LoVo (cell line): ENCODE results near the gene ARRB1.
"Not testable (repeated sequence)": the region's sequence is repeated elsewhere in the genome, so short reads cannot be mapped to it uniquely, and the experiment has no call there.

Source experiments
- DNase-seq: peaks from one replicate; pipeline ENCODE4 v3.0.0-alpha.2; 2016; ENCODE audit warnings: low spot score

Gene ARRB1

DNA sequence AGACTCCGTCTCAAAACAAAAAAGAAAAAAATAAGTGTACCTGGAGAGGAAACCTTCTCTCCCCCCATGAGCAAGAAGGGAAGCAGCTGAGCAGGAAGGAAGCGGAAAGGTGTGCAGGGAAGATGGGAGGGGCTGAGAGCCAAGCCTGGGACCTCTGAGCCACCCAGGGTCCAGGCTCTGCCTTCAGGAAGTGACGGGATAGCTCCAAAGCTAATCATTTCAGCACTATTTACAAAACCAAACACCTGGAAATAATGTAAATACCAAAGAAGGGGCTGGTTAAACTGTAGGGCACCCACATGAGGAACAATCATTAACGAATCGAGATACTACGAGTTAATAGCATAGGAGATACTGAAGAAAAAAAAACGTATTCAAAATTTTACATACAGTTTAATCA, 27.9 kb downstream of the ARRB1 start:
- DNase-seq, result no peak

DNA sequence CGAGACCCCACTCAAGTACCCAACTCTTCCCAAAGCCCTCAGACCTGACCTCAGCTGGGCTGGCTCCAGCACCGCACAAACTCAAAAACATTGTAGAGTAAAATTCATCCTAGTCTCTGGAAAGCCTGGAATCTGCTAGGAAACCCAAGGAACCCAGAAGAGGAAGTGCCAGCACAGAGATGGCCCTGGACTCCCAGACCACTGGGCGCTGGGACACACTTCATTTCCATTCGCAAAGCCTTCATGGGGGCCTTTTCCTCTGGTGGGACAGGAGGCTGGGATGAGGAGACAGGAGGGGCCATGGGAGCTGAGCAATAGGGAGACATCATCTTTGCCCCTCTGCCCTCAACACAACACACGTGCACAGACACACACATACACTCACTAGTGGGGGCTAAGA, 30.8 kb downstream of the ARRB1 start:
- no peak for DNase-seq

DNA sequence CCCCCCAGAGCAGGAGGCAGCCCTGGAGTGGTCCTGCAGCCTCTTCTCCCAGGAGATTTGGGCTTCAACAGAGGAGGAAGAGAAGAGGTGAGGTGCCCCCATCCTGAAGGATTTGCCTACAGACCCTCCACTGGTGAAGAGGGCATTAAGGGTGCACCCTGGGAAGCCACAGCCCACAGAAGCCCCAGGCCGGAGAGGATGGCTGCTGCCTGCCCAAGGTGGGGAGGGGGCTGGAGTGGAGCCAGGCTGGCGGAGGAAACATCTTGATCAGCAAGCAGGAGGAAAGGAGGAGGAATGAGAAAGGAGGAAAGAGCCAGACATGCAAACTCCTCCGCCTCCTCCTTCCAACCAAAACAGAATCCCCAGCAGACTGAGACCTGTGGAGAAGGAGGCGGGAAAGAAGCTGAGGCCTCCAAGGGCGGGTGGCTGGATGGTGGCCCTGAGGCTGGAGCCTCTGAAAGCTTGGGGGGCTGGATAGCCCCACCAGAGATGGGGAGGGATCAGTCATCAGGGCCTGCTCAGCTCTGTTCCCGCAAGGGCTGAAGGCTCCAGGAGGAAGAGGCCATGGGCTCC, 31.3 kb downstream of the ARRB1 start:
- DNase-seq, result no peak

DNA sequence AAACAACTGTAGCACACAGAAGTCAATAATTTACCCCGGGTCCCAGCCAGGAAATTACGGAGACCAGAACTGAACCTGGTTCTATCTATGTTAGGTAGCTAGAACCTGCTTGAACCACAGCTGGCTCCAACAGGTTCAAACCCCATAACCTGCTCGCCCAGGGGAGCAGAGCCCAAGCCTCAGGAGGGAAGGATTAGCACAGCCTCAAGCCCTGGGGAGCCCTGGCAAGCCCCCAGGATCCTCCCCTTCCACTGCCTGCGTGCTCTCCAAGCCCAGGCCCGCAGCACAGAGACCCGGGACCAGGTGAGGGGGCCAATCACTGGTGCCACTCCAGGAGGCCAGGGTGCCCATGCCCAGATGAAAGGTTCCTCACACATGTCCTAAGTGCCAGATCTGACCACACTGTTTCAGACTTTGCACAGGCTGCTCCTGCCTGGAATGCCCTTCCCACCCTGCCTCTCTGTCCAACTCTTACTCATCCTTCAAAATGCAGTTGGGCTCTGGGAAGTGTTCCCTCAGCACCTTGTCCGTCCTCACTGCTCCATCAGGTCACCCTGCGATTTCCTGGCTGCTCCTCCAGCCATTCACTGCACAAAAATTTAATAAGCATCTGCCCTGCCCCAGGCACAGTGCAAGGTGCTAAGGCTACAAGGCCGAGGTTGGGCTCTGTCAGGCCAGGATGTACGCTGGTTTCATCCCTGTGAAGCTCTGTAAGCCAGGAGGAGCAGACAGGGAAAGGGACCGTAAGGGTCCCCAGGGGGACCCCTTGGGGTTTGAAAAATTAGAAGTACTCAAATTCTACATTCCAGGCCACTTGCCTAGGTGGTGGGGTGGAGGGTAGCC, 32.2 kb downstream of the ARRB1 start:
- no peak for DNase-seq

DNA sequence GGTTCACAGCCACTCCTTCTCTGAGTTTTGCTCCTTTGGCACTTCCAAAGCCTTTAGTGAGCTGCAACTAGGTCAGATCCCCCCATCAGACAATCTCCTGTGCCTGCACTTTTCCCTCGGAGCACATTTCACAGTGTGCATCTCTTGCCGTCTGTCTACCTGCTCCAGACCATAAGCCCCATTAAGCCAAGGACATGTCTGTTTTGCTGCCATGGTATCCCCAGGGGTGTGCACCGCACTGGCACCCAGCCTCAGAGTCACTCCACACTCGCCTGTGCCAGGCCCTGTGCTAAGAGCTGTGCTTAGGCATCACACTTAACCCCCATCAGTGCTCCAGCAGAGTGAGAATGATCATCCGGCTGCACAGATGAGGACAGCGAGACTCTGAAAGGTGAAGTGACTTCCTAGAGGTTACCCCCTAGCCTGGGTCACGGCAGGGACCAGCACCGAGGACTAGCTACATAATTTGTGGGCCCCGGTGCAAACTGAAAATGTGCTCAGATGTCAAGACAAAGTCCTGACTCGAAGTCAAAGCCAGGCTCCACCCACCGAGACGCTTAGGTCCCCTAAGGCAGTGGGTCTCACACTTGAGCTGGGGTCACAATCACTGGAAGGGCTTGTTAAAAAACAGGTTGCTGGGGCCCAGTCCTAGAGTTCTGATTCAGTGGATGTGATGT, 33.9 kb downstream of the ARRB1 start:
- no peak for DNase-seq

DNA sequence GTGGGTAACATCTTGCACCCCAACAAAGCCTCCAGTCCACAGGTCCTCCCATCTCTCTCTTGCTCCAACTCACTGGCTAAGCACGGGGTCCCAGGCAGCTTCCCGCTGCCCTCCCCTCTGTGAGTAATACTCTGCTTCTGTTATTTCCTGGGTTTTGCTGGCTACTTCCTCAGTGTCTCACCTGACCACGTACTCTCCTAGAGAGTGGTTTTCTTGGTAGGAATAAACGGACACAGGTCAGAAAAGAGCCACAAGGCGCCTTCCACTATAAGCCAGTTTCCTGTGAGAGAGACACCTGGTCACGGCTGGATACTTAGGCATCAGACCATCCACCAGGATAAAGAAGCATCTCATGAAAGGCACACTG, 36.0 kb downstream of the ARRB1 start:
- no peak for DNase-seq

DNA sequence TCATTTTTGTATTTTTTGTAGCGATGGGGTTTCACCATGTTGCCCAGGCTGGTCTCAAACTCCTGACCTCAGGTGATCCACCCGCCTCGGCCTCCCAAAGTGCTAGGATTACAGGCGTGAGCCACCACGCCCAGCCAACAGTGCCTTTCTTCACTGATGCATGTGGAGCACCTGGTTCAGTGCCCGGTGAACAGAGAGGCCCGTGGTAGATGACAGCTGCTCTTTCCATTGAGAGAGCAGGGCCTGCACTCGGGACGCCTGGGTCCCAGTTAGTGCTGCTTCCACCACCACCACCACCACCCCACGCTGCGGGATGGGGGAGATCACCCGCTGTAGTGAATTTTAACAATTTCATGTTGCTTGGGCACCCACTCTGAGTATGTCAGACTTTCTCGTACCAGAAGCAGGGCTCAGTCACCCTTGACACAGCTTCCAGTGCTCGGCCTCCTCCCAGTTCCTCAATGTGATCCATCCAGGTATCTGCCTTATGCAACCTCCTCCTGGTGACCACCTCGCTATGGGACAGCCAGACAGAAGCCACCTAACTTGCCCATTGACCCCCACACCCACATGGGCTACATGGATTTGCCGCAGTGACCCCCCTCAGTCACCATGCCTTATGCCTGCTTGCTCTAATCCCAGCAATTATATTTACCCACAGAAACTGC, 36.6 kb downstream of the ARRB1 start:
- no peak for DNase-seq

DNA sequence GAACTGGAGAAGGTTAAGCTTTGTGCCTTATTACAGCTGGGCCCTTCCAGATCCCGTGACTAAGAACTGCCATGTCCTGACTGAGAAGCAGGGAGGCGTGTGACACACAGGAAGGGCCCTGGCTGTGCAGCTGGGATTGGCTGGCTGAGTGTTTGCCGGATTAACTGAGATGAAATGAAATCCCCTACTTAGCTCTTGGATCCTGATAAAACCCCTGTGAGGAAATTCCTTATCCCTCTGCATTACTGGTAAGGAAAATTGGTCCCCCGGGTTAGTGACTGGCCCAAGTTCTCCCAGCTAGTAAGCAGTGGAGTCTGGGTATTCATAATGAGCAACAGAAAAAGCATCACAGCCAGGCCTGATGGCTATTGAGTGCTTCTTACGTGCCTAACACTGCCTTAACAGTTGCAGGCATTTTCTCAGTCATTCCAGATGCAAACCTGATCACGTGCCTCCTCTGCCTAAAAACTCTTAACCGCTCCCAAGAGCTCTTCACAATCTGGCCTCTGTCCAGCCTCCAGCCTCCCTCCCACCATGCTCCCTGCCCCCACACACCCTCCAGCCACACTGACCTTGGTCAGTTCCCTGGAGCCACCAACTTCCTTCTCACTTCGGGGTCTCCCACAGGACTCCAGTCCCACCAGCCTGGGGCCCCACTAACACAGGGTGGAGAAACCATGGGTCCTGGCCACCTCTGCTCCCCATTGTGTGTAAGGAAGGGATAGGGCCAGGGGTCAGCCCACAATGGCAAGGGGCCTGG, 37.8 kb downstream of the ARRB1 start:
- DNase-seq, result no peak

DNA sequence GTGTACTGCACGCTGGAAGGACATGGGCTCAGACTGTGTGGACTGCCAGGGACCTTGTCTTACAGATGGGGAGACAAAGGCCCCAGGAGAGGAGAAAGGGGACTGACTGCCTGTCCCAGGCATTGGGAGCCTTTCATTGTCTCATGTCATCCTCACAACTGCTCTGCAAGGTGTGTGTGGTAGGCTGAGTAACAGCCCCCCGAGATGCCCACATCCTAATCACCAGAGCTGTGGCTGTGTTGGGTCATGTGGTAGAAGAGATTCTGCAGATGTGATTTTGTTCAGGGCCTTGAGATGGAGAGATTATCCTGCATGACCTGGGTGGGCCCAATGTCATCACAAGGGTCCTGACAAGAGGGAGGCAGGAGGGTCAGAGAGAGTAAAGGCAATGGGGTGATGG, 39.1 kb downstream of the ARRB1 start:
- DNase-seq, result no peak

DNA sequence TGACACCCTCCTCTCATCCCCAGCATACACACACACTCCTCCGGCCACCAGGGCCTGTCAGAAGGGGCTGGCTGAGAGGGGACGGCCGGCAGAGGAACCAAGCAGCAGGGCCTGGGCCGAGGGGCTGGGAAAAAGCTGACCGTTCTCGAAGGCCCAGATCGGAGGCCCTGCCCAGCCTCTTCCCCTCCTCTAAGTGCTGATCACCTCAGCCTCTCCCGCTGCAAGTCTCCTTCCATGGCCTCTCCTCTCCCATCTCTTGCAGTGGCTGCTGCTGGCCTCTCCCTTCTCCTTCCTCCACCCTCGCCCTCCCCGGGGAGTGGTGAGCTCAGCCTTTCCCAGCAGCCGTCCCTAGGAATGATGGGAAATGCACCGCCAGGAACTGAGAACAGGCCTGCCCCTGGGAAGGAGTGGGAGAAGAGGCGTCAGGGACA, 39.6 kb downstream of the ARRB1 start:
- no peak for DNase-seq

DNA sequence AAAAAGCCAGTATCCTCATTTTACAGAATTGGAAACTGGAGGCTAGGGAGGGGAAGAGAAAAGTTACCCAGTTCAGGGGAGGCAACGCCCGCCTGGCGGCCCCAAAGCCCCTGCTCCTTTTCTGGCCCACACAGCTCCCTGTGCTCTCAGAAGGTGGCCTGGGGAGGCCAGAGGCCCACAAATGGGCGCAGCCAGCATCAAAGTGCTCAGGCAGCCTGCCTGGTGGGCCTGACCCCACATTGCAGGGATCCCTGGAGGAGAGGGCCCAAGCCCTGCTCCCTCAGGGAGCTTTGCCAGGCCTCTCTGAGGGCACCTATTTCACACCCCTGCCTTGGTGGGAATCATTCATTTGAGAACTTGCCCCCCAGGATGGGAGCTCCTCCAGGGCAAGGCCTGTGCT, 42.5 kb downstream of the ARRB1 start:
- no peak for DNase-seq

DNA sequence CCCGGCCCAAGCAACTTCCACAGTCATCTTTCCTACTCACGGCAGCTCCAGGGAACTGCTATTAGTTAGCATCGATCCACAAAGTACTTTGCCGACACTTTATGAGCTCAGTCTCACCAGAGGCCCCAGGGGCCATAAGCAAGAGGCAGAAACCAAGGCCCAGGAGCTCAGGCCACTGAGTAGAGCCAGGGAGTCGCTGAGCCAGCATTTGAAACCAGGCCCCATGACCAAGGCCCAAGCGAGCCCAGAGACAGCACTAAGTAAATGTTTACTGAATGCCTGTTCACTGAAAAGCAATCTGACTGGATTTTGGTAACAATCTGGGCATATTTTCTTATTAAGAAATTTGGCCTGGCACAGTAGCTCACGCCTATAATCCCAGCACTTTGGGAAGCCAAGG, 43.3 kb downstream of the ARRB1 start:
- no peak for DNase-seq

DNA sequence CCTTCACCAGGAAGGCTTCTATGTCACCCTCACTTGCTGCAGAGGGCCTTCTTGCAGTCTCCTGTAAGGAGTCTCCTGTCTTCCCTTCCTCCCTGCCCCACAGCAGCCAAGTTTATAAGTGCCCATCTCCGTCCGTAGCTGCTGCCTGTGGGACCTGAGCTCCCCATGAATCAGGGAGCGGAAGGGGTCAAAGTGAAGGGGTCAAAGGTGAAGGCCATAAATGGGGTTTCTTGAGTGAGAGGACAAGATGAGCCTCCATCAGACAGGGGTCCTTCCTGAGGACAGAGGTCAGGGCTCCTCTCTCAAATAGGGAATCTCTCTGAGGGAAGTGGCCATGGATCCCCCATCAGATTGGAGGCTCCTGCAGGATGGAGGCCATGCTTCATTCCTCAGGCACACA, 44.4 kb downstream of the ARRB1 start:
- DNase-seq, result no peak

DNA sequence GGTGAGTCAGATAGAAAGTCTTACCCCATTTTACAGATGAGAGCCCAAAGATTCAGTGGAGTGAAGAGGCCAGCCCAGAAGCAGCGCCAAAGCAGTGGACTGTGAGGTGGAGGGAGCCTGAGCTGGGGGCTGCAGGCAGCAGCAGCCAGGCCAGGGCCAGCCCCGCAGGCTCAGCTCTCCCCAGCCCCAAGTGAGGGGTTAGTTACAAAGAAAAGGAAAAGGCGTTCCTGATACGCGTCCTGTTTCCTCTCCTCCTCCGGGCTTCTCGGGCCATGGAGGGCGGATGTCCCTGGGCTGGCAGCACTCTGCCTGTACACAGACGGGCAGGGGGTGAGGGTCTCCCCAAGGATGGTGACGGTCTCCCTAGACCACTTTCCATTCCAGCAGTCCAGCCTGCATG, 44.9 kb downstream of the ARRB1 start:
- no peak for DNase-seq

DNA sequence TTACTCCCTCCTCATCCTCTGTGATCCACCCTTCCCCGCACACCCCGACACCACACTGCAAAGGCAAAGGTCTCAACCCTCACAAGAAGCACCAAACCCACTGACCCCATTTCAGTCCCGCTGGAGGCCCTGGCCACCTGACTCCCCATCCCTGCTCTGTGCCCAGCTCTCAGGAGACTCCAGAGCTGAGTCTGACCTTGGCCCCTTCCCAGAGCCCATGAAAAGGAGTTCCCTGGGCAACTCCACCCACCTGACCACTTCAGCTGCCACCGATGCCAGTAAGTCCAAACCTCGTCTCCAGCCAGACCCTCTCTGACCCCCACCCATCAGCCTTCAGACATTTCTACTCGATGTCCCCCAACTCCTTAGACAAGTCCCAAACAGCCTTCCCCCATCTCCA, 45.5 kb downstream of the ARRB1 start:
- DNase-seq, result no peak

DNA sequence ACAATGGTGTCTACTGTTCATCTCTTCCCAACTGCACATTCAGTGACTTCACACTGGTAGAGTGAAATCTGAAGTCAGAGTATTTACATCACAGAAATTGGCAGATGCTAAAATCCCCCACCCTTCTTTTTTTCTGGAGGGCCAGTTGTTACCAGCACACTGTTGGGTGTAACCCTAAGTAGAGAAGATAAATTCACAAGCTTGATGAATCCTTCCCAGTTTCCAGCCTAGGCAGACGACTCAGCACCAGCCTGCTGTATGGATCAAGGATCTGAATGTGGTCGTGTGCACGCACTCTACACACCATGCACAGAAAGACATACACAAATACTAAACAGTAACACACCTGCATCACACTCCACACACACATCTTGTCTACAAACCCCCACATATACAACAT, 46.0 kb downstream of the ARRB1 start:
- no peak for DNase-seq

DNA sequence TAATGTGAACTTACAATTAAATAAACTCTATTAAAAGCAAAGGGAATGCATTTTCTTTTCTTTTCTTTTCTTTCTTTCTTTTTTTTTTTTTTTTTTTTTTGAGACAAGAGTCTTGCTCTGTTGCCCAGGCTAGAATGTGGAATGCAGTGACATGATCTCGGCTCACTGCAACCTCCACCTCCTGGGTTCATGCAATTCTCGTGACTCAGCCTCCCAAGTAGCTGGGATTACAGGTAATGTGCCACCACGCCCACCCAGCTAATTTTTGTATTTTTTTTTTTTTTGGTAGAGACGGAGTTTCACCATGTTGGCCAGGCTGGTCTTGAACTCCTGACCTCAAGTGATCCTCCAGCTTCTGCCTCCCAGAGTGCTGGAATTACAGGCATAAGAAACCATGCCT, 46.5 kb downstream of the ARRB1 start:
- DNase-seq, result not testable (repeated sequence)

DNA sequence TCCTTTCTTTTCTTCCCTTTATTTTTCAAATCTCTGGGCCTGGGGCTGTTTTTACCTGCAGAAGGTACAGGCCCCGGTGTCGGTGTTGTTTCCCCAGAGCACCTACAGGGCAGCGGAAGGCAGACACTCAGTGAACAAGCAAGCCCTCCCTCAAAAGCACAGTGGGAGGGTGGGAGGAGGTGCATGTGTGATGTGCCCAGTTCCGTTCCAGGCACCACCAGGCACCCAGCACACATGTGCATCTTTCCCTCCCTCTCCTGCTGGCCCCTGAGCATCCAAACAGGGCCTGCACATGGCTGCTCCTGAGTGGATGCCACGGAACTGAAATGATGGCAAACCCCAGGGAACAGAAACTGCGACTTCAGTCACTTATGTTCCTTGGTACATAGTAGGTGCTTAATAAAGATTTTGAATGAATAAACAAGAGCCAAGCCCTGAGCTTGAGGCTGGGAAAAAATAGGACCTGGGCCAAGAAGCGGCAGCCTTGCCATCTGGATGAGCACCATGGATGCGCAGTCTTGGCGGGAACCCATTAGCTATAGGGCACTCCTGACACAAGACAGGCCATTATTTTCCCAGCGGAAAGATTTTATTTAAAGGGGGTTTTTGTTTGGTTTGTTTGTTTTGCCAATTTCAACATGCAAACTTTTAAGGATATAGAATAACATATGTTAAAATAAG, 47.8 kb downstream of the ARRB1 start:
- DNase-seq, result no peak

DNA sequence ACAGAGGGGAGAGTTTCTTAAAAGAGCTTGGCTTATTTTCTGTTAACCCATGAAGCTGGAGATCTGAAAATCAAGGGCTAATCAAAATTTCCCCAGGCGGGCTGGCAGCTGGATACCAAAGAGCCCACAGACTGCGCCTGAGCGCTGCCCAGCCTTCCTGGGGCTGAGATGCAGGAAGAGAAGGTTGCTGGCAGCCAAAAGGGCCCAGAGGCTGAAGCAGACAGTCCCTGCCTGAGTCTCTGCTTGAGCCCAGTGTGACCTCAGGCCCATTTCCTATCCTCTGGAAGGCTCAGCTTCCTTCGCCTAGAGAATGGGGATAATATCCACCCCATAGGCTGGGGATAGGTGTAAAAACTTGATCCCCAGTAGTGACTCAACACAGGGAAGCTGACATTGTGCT, 49.1 kb downstream of the ARRB1 start:
- no peak for DNase-seq

DNA sequence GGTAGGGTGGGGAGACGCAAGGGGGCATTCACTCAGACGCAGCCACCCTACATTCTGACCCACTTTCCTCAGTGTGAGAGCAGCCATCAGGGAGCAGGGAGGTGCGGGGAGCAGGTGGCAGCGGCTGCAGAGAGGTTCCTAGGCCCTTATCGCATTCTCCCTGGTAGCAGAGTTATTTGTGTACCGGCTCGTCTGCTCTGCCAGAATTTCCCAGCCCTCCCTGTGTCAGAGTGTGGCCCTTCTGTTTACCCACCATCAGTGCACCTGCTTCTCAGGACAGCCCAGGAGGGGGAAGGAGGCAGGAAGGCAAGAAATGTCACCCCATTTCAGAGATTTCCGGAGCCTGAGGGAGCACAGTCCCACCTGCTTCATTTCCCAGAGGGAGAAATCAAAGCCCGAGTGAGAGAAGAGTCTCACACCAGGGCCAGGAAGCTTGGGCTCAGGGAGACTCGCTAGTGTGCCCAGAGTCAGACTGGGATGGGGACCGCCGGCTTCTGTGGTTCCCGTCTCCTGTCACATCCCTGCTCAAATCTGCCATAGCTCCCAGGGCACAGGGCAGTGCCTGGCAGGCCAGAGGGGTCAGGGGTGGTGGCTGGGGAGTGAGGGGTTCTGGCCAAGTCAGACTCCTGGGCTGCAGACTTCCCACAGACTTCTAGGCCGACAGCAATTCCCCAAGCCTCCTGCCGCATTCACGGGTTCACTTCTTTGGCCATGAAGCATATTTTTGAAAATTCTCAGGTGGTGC, 49.7 kb downstream of the ARRB1 start:
- DNase-seq, result no peak

DNA sequence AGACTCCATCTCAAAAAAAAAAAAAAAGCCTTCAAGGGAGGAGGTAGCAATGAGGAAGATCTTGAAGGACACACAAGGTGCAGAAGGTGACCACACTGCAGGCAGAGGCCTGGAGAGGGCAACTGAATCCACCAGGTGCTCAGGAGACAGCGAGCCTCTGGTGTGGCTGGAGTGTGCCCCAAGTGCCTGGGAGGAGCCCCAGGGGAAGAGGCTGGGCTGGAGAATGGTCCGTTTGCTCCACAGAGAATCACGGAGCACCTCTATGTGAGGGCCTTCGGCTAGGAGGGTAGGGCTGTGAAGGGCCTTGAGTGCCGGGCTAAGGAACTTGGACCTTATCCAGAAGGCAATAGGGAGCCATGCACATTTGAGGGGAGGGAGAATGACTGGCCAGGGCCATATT, 50.3 kb downstream of the ARRB1 start:
- DNase-seq, result no peak
